H1 (cell line): ENCODE data around the gene BAIAP2. TPM values are rescaled to one million over a fixed set of nuclear protein-coding genes. Genes with fewer than 3 reads are reported as not detected.

ENCODE experiments used
- CTCF ChIP-seq, 3 experiments: IDR thresholded peaks; 1 replicate in 2 of 3; 2 replicates in 1 of 3; pipeline versions ENCODE4 v1.5.1 to v1.6.1; 2011; ENCODE audit warnings: low read length in 3 of 3, mild to moderate bottlenecking in 3 of 3, inconsistent platforms in 2 of 3, low read depth in 1 of 3, moderate library complexity in 1 of 3; ENCODE audit not compliant: insufficient read depth in 1 of 3; ENCODE audit errors: control extremely low read depth in 1 of 3
- EGR1 ChIP-seq: IDR thresholded peaks from 2 replicates; pipeline ENCODE4 v1.6.1; 2011; ENCODE audit warnings: low read depth, low read length, borderline replicate concordance
- FOSL1 ChIP-seq: IDR thresholded peaks from 2 replicates; pipeline ENCODE4 v1.6.1; 2011; ENCODE audit warnings: mild to moderate bottlenecking, low read depth, low read length, moderate library complexity; ENCODE audit not compliant: insufficient read depth
- GABPA ChIP-seq: IDR thresholded peaks from 2 replicates; pipeline ENCODE4 v1.6.1; 2011; ENCODE audit warnings: mild to moderate bottlenecking, low read length, moderate library complexity, borderline replicate concordance; ENCODE audit not compliant: insufficient read depth
- GTF2F1 ChIP-seq: IDR thresholded peaks from 2 replicates; pipeline ENCODE4 v1.6.1; 2012; ENCODE audit warnings: low read depth, low read length, improper control_type of control experiment, borderline replicate concordance
- RBBP5 ChIP-seq: IDR thresholded peaks from 2 replicates; pipeline ENCODE4 v1.7.1; 2012; ENCODE audit warnings: low read depth, mild to moderate bottlenecking, inconsistent platforms, low read length, moderate library complexity, borderline replicate concordance
- TAF1 ChIP-seq: IDR thresholded peaks from 2 replicates; pipeline ENCODE4 v1.6.1; 2011; ENCODE audit warnings: mild to moderate bottlenecking, low read depth, low read length
- polyA plus RNA-seq, 7 experiments: library from polyadenylated mRNA; depleted of rRNA in 3 of 7; stranded (reverse) in 5 of 7; unstranded in 2 of 7; fragments of >200 nt in 5 of 7; fragments of 200-250 nt in 2 of 7; gene quantifications; 1 replicate in 5 of 7; 2 replicates in 1 of 7; 4 replicates in 1 of 7; pipeline versions ENCODE4 v1.2.1 to v1.2.3, GENCODE V29; 2011 to 2013; ENCODE audit warnings: missing spikeins in 2 of 7, mixed read lengths in 2 of 7
- total RNA-seq: library from RNA; stranded (reverse); fragmentation: NEBNext Ultra II Directional; extraction: Animal tissue kit (Norgen Biotek cat#: 25700); gene quantifications from 2 replicates; pipeline ENCODE4 v1.2.1, GENCODE V29; 2021

The BAIAP2 gene
- total and polyA plus RNA-seq, 2 of the 8 experiments (the other 6 are each of a cell fraction or from before 2014, with no cell fraction given) = 10.0 to 22.8 TPM

- no peak for TF ChIP-seq CTCF (IDR thresholded peaks at IDR 0.05; ENCODE audit: control extremely low read depth in 1 of 3, insufficient read depth in 1 of 3, low read depth in 1 of 3, low read length in 3 of 3)
- no peak for TF ChIP-seq TAF1
- no peak for TF ChIP-seq GTF2F1
- no peak for TF ChIP-seq RBBP5
- TF ChIP-seq FOSL1 = no peak
- no peak for TF ChIP-seq EGR1
- no peak for TF ChIP-seq GABPA
These were observed 85.2 kb downstream of the BAIAP2 start (continued) for GRCh38 chr17:81120149-81120484.
